Endothelial cell of umbilical vein (primary cell): Measurements from ENCODE around the gene CTSL. TPM values are rescaled to one million over a fixed set of nuclear protein-coding genes. Genes with fewer than 3 reads are reported as not detected.

Source experiments
- BruUV-seq: library from RNA; stranded (reverse); fragments of 400-500 nt; replicated peaks from 2 replicates; lab custom pipeline; 2021; lab: Mats Ljungman, UMichigan
- CTCF ChIA-PET: fragments of 300-600, 350-600 bp; sonication (Branson Sonifier 250); formaldehyde crosslinking; loops from one replicate; lab custom pipeline; 2021; ENCODE audit warnings: antibody characterized with exemption, inconsistent platforms; lab: Charles Lee
- POLR2A ChIA-PET: fragments of 300-600, 350-600 bp; sonication (Branson Sonifier 250); formaldehyde crosslinking; loops from one replicate; lab custom pipeline; 2021; ENCODE audit warnings: antibody characterized with exemption, inconsistent platforms; lab: Charles Lee
- DNase-seq: peaks from one replicate; pipeline ENCODE4 v3.0.0-alpha.2; 2011; ENCODE audit warnings: low read depth, low spot score
- FAIRE-seq: peaks from 2 replicates; lab custom pipeline; 2011; peaks lifted over from hg19 to GRCh38; lab: Jason Lieb, UNC
- H2AFZ ChIP-seq: 2 replicates; pipeline ENCODE4 v1.6.0; 2012; ENCODE audit warnings: low read depth, low read length, control low read depth, inconsistent platforms
- H3K27ac ChIP-seq: 2 replicates; pipeline ENCODE4 v1.5.1; 2011; ENCODE audit warnings: low read depth, mild to moderate bottlenecking, control low read depth, low read length, moderate library complexity; ENCODE audit not compliant: insufficient read depth
- H3K27me3 ChIP-seq, 2 experiments: 2 replicates each; pipeline versions ENCODE4 v1.6.0 to v1.6.1; 2011; ENCODE audit warnings: low read length in 2 of 2, mixed read lengths in 1 of 2; ENCODE audit not compliant: control insufficient read depth in 2 of 2, insufficient read depth in 2 of 2
- H3K36me3 ChIP-seq, 2 experiments: 2 replicates in 1 of 2; 3 replicates in 1 of 2; pipeline ENCODE4 v1.5.1; 2011; ENCODE audit warnings: low read length in 2 of 2, mild to moderate bottlenecking in 1 of 2, moderate library complexity in 1 of 2; ENCODE audit not compliant: control insufficient read depth in 2 of 2, insufficient read depth in 2 of 2; ENCODE audit errors: extremely low read depth in 1 of 2
- H3K4me1 ChIP-seq: 3 replicates; pipeline ENCODE4 v1.5.1; 2011; ENCODE audit warnings: mild to moderate bottlenecking, low read length; ENCODE audit not compliant: control insufficient read depth, insufficient read depth; ENCODE audit errors: extremely low read depth
- H3K4me2 ChIP-seq: 2 replicates; pipeline ENCODE4 v1.6.1; 2011; ENCODE audit warnings: low read length, control low read depth, mixed read lengths; ENCODE audit not compliant: insufficient read depth
- H3K4me3 ChIP-seq, 3 experiments: fragments of 200-600 bp in 1 of 3; sonication (generic), shearing (Covaris generic) in 1 of 3; replicated peaks in 1 of 3; 2 replicates each; pipeline ENCODE4 v1.5.1; 2011 to 2016; ENCODE audit warnings: control low read depth in 3 of 3, low read length in 3 of 3, mild to moderate bottlenecking in 2 of 3, inconsistent platforms in 1 of 3, low read depth in 1 of 3, moderate library complexity in 1 of 3; ENCODE audit not compliant: insufficient read depth in 1 of 3
- H3K79me2 ChIP-seq: 2 replicates; pipeline ENCODE4 v1.6.0; 2012; ENCODE audit warnings: low read length, inconsistent platforms; ENCODE audit not compliant: control insufficient read depth, insufficient read depth
- H3K9ac ChIP-seq: replicated peaks from 2 replicates; pipeline ENCODE3; 2011; ENCODE audit warnings: low read length, control low read depth; ENCODE audit not compliant: insufficient read depth; ENCODE audit errors: extremely low read depth
- H3K9me1 ChIP-seq: replicated peaks from 3 replicates; pipeline ENCODE4 v1.6.0; 2011; ENCODE audit warnings: mild to moderate bottlenecking, low read length; ENCODE audit not compliant: control insufficient read depth, insufficient read depth; ENCODE audit errors: extremely low read depth
- H3K9me3 ChIP-seq: replicated peaks from 2 replicates; pipeline ENCODE4 v1.5.1; 2012; ENCODE audit warnings: low read length, inconsistent platforms; ENCODE audit not compliant: control insufficient read depth, insufficient read depth
- H4K20me1 ChIP-seq: replicated peaks from 2 replicates; pipeline ENCODE3; 2011; ENCODE audit warnings: mild to moderate bottlenecking, low read length; ENCODE audit not compliant: control insufficient read depth, insufficient read depth; ENCODE audit errors: extremely low read depth
- EZH2 ChIP-seq: IDR thresholded peaks from 2 replicates; pipeline ENCODE4 v1.6.1; 2012; ENCODE audit warnings: borderline replicate concordance, low read depth, mild to moderate bottlenecking, moderate library complexity, low read length, inconsistent platforms; ENCODE audit not compliant: severe bottlenecking
- FOS ChIP-seq: IDR thresholded peaks from 2 replicates; pipeline ENCODE4 v1.6.1; 2011; ENCODE audit warnings: mild to moderate bottlenecking, low read length, moderate library complexity, borderline replicate concordance; ENCODE audit not compliant: insufficient read depth
- GATA2 ChIP-seq: IDR thresholded peaks from 2 replicates; pipeline ENCODE4 v1.7.0; 2011; ENCODE audit warnings: low read depth, mild to moderate bottlenecking, moderate library complexity, mixed read lengths, low read length; ENCODE audit not compliant: insufficient read length, insufficient read depth
- JUN ChIP-seq: IDR thresholded peaks from 2 replicates; pipeline ENCODE4 v1.6.1; 2011; ENCODE audit warnings: borderline replicate concordance, low read depth; ENCODE audit not compliant: insufficient read length, insufficient read depth
- MYC ChIP-seq: IDR thresholded peaks from one replicate; pipeline ENCODE4 v1.6.1; 2011; ENCODE audit warnings: mild to moderate bottlenecking, low read depth, low read length
- POLR2A ChIP-seq: IDR thresholded peaks from 2 replicates; pipeline ENCODE4 v1.6.1; 2012; ENCODE audit warnings: low read depth, mild to moderate bottlenecking, control low read depth, low read length
- POLR2AphosphoS5 ChIP-seq: IDR thresholded peaks from 2 replicates; pipeline ENCODE4 v1.6.1; 2012; ENCODE audit warnings: low read depth, mild to moderate bottlenecking, control low read depth, low read length, moderate library complexity; ENCODE audit not compliant: insufficient read depth
- dilution Hi-C: fragments of 300-500 bp; cut with MboI; formaldehyde crosslinking; loops from one replicate; pipeline ENCODE4 v1.15.0; 2019; ENCODE audit warnings: low sequenced_read_pairs; ENCODE audit not compliant: extremely low pct_ligation_motif_present
- intact Hi-C: fragments of 100-400 bp; cut with micrococcal nuclease; formaldehyde crosslinking; loops from one replicate; pipeline ENCODE4 v1.10.0; 2022
- polyA plus RNA-seq, 4 experiments: library from polyadenylated mRNA; depleted of rRNA in 3 of 4; stranded (reverse) in 3 of 4; unstranded in 1 of 4; fragments of >200 nt; gene quantifications; 2 replicates each; pipeline versions ENCODE4 v1.2.1 to v1.2.3, GENCODE V29; 2011 to 2012; ENCODE audit warnings: missing spikeins in 1 of 4
- total RNA-seq: library from RNA; stranded (reverse); gene quantifications from 2 replicates; pipeline ENCODE4 v1.2.3, GENCODE V29; 2021
- TF ChIP-seq, protein P1 (sequence below): IDR thresholded peaks from 2 replicates; pipeline ENCODE4 v1.6.1; 2011; ENCODE audit not compliant: insufficient read depth, insufficient read length
- TF ChIP-seq, protein P2 (sequence below), 2 donors: IDR thresholded peaks; 1 replicate in 1 of 2; 2 replicates in 1 of 2; pipeline ENCODE4 v1.5.1; 2011; ENCODE audit warnings: low read length in 2 of 2, mild to moderate bottlenecking in 2 of 2, moderate library complexity in 2 of 2, control low read depth in 1 of 2, inconsistent platforms in 1 of 2, low read depth in 1 of 2; ENCODE audit not compliant: insufficient read depth in 1 of 2; ENCODE audit errors: extremely low read depth in 1 of 2

Gene CTSL
- total and polyA plus RNA-seq, 2 donors (not counting 3 experiments of a cell fraction or from before 2014, with no cell fraction given), result 98.4 to 107 TPM

DNA sequence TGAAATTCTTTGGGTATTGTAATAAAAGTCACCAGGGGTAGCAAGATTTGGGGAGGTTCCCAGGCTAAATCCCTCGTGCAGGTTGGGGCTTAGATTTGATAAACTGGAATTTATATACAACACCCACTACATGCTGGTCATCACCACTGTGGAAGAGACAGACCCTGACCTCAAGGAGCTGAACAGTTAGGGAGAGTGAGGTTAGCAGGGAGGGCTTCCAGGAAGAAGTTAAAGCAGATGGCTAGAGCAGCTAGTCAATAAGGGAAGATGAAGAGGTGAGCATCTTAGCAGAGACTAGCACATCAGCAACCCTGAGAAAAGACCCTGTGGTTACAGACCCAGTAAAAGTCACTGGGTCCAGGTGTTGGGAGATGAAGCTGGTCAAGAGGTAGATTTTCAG lies 6.4 kb downstream of the CTSL start:
- POLR2A ChIA-PET, result no interaction called here
- Histone ChIP-seq H3K4me1 (no peaks in the 10 kb centered on the region), H3K9ac (no peak overlapping the region), H3K27ac (no peak overlapping the region), H3K79me2 (no peaks in the 10 kb centered on the region), H3K4me3 (no peak overlapping the region), H2AFZ (no peak overlapping the region), H3K4me2 (no peak overlapping the region), H4K20me1 (no peaks in the 10 kb centered on the region), H3K36me3 (peaks cover 0 to 2% of the 10 kb centered on the region in 2 experiments), H3K9me3 (no peaks in the 10 kb centered on the region), H3K27me3 (no peaks in the 10 kb centered on the region), H3K9me1 (no peaks in the 10 kb centered on the region)
- BruUV-seq, result no TSS peak
- TF ChIP-seq POLR2A (no peak), EZH2 (no peak)
- TF ChIP-seq, protein P1, sequence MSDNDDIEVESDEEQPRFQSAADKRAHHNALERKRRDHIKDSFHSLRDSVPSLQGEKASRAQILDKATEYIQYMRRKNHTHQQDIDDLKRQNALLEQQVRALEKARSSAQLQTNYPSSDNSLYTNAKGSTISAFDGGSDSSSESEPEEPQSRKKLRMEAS, result no peak
- TF ChIP-seq, protein P2, sequence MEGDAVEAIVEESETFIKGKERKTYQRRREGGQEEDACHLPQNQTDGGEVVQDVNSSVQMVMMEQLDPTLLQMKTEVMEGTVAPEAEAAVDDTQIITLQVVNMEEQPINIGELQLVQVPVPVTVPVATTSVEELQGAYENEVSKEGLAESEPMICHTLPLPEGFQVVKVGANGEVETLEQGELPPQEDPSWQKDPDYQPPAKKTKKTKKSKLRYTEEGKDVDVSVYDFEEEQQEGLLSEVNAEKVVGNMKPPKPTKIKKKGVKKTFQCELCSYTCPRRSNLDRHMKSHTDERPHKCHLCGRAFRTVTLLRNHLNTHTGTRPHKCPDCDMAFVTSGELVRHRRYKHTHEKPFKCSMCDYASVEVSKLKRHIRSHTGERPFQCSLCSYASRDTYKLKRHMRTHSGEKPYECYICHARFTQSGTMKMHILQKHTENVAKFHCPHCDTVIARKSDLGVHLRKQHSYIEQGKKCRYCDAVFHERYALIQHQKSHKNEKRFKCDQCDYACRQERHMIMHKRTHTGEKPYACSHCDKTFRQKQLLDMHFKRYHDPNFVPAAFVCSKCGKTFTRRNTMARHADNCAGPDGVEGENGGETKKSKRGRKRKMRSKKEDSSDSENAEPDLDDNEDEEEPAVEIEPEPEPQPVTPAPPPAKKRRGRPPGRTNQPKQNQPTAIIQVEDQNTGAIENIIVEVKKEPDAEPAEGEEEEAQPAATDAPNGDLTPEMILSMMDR (IDR thresholded peaks at IDR 0.05; ENCODE audit: extremely low read depth in 1 of 2, insufficient read depth in 1 of 2, low read depth in 1 of 2, low read length in 2 of 2), result no peak
- intact Hi-C loops (no loop called here), dilution Hi-C loops (no loop called here)
- DNase-seq (no peak), FAIRE-seq (no peak)
- CTCF ChIA-PET, result no interaction called here

DNA sequence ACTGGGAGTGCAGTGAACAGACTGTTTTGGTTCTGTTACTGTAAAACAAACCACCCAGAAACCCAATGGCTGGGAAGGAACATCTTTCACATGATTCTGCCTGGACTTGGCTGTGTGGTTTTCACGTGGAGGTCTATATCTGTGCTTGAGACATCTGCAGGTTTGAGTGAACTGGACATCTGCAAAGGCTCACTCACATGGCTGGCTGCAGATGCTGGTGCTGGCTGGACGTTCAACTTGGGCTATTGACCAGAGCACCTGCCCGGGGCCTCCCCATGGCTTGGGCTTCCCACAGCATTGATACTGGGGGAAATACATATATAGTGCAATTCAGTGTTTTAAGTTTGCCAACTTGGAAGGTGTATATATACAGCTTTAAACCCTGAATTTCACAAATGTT lies 6.8 kb downstream of the CTSL start:
- Histone ChIP-seq H3K4me1 (no peaks in the 10 kb centered on the region), H3K4me3 (no peak overlapping the region), H3K79me2 (no peaks in the 10 kb centered on the region), H3K27me3 (no peaks in the 10 kb centered on the region), H2AFZ (no peak overlapping the region), H3K9ac (no peak overlapping the region), H3K9me3 (no peaks in the 10 kb centered on the region), H4K20me1 (no peaks in the 10 kb centered on the region), H3K36me3 (peaks cover 0 to 2% of the 10 kb centered on the region in 2 experiments), H3K4me2 (no peak overlapping the region), H3K9me1 (no peaks in the 10 kb centered on the region), H3K27ac (no peak overlapping the region)
- dilution Hi-C loops, result no loop called here
- FAIRE-seq, result no peak
- ChIA-PET POLR2A (no interaction called here), CTCF (no interaction called here)
- no TSS peak for BruUV-seq
- TF ChIP-seq EZH2 (no peak), JUN (no peak), FOS (no peak), POLR2A (no peak), MYC (no peak), GATA2 (no peak), POLR2AphosphoS5 (no peak)
- TF ChIP-seq, protein P2 (IDR thresholded peaks at IDR 0.05; ENCODE audit: extremely low read depth in 1 of 2, insufficient read depth in 1 of 2, low read depth in 1 of 2, low read length in 2 of 2), result no peak
- TF ChIP-seq, protein P1, result no peak
- intact Hi-C loops, result no loop called here
- no peak for DNase-seq
